ENCODE results near the gene OR6C2.
"Not testable (repeated sequence)": the region's sequence is repeated elsewhere in the genome, so short reads cannot be mapped to it uniquely, and the experiment has no call there.

The OR6C2 gene

GRCh38 chr12:55407866-55408265 is 36.0 kb upstream of the OR6C2 start:
- H3K9me3 ChIP-seq (ENCODE audit: low read length), result no peaks in the 10 kb centered on the region
- no peak overlapping the region for H3K27ac ChIP-seq (ENCODE audit: low read depth, low read length, poor library complexity, severe bottlenecking)
- no peak overlapping the region for H3K9ac ChIP-seq (ENCODE audit: low read length)
- no peaks in the 10 kb centered on the region for H3K79me2 ChIP-seq (ENCODE audit: insufficient read depth, low read length)
- H3K27me3 ChIP-seq (ENCODE audit: insufficient read depth, low read length), result no peaks in the 10 kb centered on the region
- H3K9me2 ChIP-seq (ENCODE audit: low read depth, low read length), result no peaks in the 10 kb centered on the region; the same call in 1 of the 2 replicates
- TF ChIP-seq EZH2 (IDR thresholded peaks at IDR 0.05; ENCODE audit: borderline replicate concordance, low read length) (no peak), CTCF (IDR thresholded peaks at IDR 0.05; ENCODE audit: low read length) (no peak)
- no peaks in the 10 kb centered on the region for H3K4me1 ChIP-seq (ENCODE audit: insufficient read depth, low read length, severe bottlenecking)
- H3K4me2 ChIP-seq (ENCODE audit: low read length), result no peak overlapping the region
- H3K36me3 ChIP-seq (ENCODE audit: insufficient read depth, low read length), result no peaks in the 10 kb centered on the region
- no peak overlapping the region for H2AFZ ChIP-seq (ENCODE audit: low read length)
- H3K4me3 ChIP-seq (ENCODE audit: low read depth, low read length, poor library complexity, severe bottlenecking), result no peak overlapping the region
- H3F3A ChIP-seq (ENCODE audit: insufficient read depth, low read length), result no peaks in the 10 kb centered on the region
- H4K20me1 ChIP-seq (ENCODE audit: insufficient read depth, low read length), result no peaks in the 10 kb centered on the region

GRCh38 chr12:55409133-55409532 is 34.7 kb upstream of the OR6C2 start:
- H3K27ac ChIP-seq (ENCODE audit: low read depth, low read length, poor library complexity, severe bottlenecking); H3K27me3 ChIP-seq (ENCODE audit: insufficient read depth, low read length); H3K4me2 ChIP-seq (ENCODE audit: low read length); H3F3A ChIP-seq (ENCODE audit: insufficient read depth, low read length); H3K4me3 ChIP-seq (ENCODE audit: low read depth, low read length, poor library complexity, severe bottlenecking); H4K20me1 ChIP-seq (ENCODE audit: insufficient read depth, low read length); H3K9ac ChIP-seq (ENCODE audit: low read length); H3K4me1 ChIP-seq (ENCODE audit: insufficient read depth, low read length, severe bottlenecking); H3K79me2 ChIP-seq (ENCODE audit: insufficient read depth, low read length); H3K9me3 ChIP-seq (ENCODE audit: low read length); H3K9me2 ChIP-seq (ENCODE audit: low read depth, low read length); H3K36me3 ChIP-seq (ENCODE audit: insufficient read depth, low read length); H2AFZ ChIP-seq (ENCODE audit: low read length): not testable (repeated sequence)

GRCh38 chr12:55412138-55412537 is 31.7 kb upstream of the OR6C2 start:
- not testable (repeated sequence) for H3K9me3 ChIP-seq (ENCODE audit: low read length); H4K20me1 ChIP-seq (ENCODE audit: insufficient read depth, low read length); H3K4me2 ChIP-seq (ENCODE audit: low read length); H3K9ac ChIP-seq (ENCODE audit: low read length); H3K79me2 ChIP-seq (ENCODE audit: insufficient read depth, low read length); H3K4me1 ChIP-seq (ENCODE audit: insufficient read depth, low read length, severe bottlenecking); H3K27me3 ChIP-seq (ENCODE audit: insufficient read depth, low read length); H3K4me3 ChIP-seq (ENCODE audit: low read depth, low read length, poor library complexity, severe bottlenecking); H3F3A ChIP-seq (ENCODE audit: insufficient read depth, low read length); H3K27ac ChIP-seq (ENCODE audit: low read depth, low read length, poor library complexity, severe bottlenecking); H3K9me2 ChIP-seq (ENCODE audit: low read depth, low read length); H2AFZ ChIP-seq (ENCODE audit: low read length); H3K36me3 ChIP-seq (ENCODE audit: insufficient read depth, low read length)

GRCh38 chr12:55413498-55414388 is 30.1 kb upstream of the OR6C2 start:
- H3K27me3 ChIP-seq (ENCODE audit: insufficient read depth, low read length); H3K36me3 ChIP-seq (ENCODE audit: insufficient read depth, low read length); H3K4me3 ChIP-seq (ENCODE audit: low read depth, low read length, poor library complexity, severe bottlenecking); H3K9me2 ChIP-seq (ENCODE audit: low read depth, low read length); H3F3A ChIP-seq (ENCODE audit: insufficient read depth, low read length); H3K4me1 ChIP-seq (ENCODE audit: insufficient read depth, low read length, severe bottlenecking); H4K20me1 ChIP-seq (ENCODE audit: insufficient read depth, low read length); H3K4me2 ChIP-seq (ENCODE audit: low read length); H3K9ac ChIP-seq (ENCODE audit: low read length); H3K9me3 ChIP-seq (ENCODE audit: low read length); H3K27ac ChIP-seq (ENCODE audit: low read depth, low read length, poor library complexity, severe bottlenecking); H2AFZ ChIP-seq (ENCODE audit: low read length); H3K79me2 ChIP-seq (ENCODE audit: insufficient read depth, low read length): not testable (repeated sequence)

- H3K27me3 ChIP-seq (ENCODE audit: insufficient read depth, low read length); H2AFZ ChIP-seq (ENCODE audit: low read length); H3K27ac ChIP-seq (ENCODE audit: low read depth, low read length, poor library complexity, severe bottlenecking); H3K9me2 ChIP-seq (ENCODE audit: low read depth, low read length); H3K36me3 ChIP-seq (ENCODE audit: insufficient read depth, low read length); H3K9ac ChIP-seq (ENCODE audit: low read length); H3K4me3 ChIP-seq (ENCODE audit: low read depth, low read length, poor library complexity, severe bottlenecking); H3K9me3 ChIP-seq (ENCODE audit: low read length); H3K4me2 ChIP-seq (ENCODE audit: low read length); H3K4me1 ChIP-seq (ENCODE audit: insufficient read depth, low read length, severe bottlenecking); H4K20me1 ChIP-seq (ENCODE audit: insufficient read depth, low read length); H3F3A ChIP-seq (ENCODE audit: insufficient read depth, low read length); H3K79me2 ChIP-seq (ENCODE audit: insufficient read depth, low read length): not testable (repeated sequence)
These were observed 29.5 kb upstream of the OR6C2 start for GRCh38 chr12:55414396-55414823.

GRCh38 chr12:55414889-55415288 is 29.0 kb upstream of the OR6C2 start:
- not testable (repeated sequence) for H3K27ac ChIP-seq (ENCODE audit: low read depth, low read length, poor library complexity, severe bottlenecking); H3K27me3 ChIP-seq (ENCODE audit: insufficient read depth, low read length); H3K9me3 ChIP-seq (ENCODE audit: low read length); H2AFZ ChIP-seq (ENCODE audit: low read length); H3K9ac ChIP-seq (ENCODE audit: low read length); H3K79me2 ChIP-seq (ENCODE audit: insufficient read depth, low read length); H3F3A ChIP-seq (ENCODE audit: insufficient read depth, low read length); H3K4me3 ChIP-seq (ENCODE audit: low read depth, low read length, poor library complexity, severe bottlenecking); H3K36me3 ChIP-seq (ENCODE audit: insufficient read depth, low read length); H3K4me1 ChIP-seq (ENCODE audit: insufficient read depth, low read length, severe bottlenecking); H3K9me2 ChIP-seq (ENCODE audit: low read depth, low read length); H3K4me2 ChIP-seq (ENCODE audit: low read length); H4K20me1 ChIP-seq (ENCODE audit: insufficient read depth, low read length)

All from OCI-LY1 (cell line).